ENCODE measurements around the gene HPDL.

HPDL gene

GRCh38 chr1:45345014-45345413 is 18.3 kb downstream of the HPDL start:
- no peak for TF ChIP-seq CTCF (conservative IDR thresholded peaks at IDR 0.05)
- no peak overlapping the region for H3K27ac ChIP-seq

- no peak for TF ChIP-seq CTCF (conservative IDR thresholded peaks at IDR 0.05)
- H3K27ac ChIP-seq: no peak overlapping the region
Observed at GRCh38 chr1:45346473-45346872, 19.8 kb downstream of the HPDL start.

- no peak for TF ChIP-seq CTCF (conservative IDR thresholded peaks at IDR 0.05)
- H3K27ac ChIP-seq: peak overlapping the region; percentile 63
Observed at GRCh38 chr1:45348020-45348419, 21.3 kb downstream of the HPDL start.

- H3K27ac ChIP-seq: peak overlapping the region; percentile 63
- no peak for TF ChIP-seq CTCF (conservative IDR thresholded peaks at IDR 0.05)
Observed at GRCh38 chr1:45348609-45348965, 21.9 kb downstream of the HPDL start.

- H3K27ac ChIP-seq: peak overlapping the region; percentile 63
- TF ChIP-seq CTCF (conservative IDR thresholded peaks at IDR 0.05): no peak
Observed at GRCh38 chr1:45348966-45349677, 22.4 kb downstream of the HPDL start.

- no peak overlapping the region for H3K27ac ChIP-seq
- no peak for TF ChIP-seq CTCF (conservative IDR thresholded peaks at IDR 0.05)
Observed at GRCh38 chr1:45351508-45351907, 24.8 kb downstream of the HPDL start.

GRCh38 chr1:45353685-45354084 is 27.0 kb downstream of the HPDL start:
- peak overlapping the region; percentile 5; the same call in 1 of the 2 replicates for H3K27ac ChIP-seq
- TF ChIP-seq CTCF (conservative IDR thresholded peaks at IDR 0.05): no peak

All from VCaP (cell line).